NCI-H1436 treated with DMSO at 0.1 percent for 48 hours (cell line): Measurements from ENCODE around the gene AHR.
"Not testable (repeated sequence)": the region's sequence is repeated elsewhere in the genome, so short reads cannot be mapped to it uniquely, and the experiment has no call there.

Source experiments
- DNase-seq: peaks from one replicate; lab custom pipeline; 2025; lab: John Stamatoyannopoulos, UW

Gene AHR

GRCh38 chr7:17339952-17340351 is 41.5 kb downstream of the AHR start:
- no peak for DNase-seq

- no peak for DNase-seq
These were observed 42.2 kb downstream of the AHR start for GRCh38 chr7:17340655-17341054.

- no peak for DNase-seq
These were observed 44.3 kb downstream of the AHR start for GRCh38 chr7:17342756-17343155.

DNA sequence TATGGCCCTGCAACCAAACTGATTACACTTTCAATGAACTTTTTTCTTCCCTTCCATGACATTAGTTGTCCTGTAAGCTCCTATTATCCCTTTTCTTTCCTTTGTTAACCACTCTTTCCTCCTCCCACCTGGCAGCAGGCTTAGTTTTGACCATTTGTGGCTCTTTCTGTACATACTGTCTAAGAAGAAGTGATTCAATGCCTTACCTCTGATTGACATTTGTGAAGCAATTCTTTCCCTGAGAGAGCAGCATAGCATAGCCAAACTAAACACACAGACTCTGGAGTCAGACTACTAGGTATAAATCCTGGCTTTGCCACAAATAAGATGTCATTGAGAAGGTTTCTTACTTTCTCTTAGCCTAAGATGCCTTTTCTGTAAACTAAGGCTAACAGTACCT is 48.9 kb downstream of the AHR start:
- DNase-seq = no peak

- not testable (repeated sequence) for DNase-seq
These were observed 50.5 kb downstream of the AHR start for GRCh38 chr7:17348932-17349331.

GRCh38 chr7:17350321-17350720 is 51.9 kb downstream of the AHR start:
- not testable (repeated sequence) for DNase-seq

DNA sequence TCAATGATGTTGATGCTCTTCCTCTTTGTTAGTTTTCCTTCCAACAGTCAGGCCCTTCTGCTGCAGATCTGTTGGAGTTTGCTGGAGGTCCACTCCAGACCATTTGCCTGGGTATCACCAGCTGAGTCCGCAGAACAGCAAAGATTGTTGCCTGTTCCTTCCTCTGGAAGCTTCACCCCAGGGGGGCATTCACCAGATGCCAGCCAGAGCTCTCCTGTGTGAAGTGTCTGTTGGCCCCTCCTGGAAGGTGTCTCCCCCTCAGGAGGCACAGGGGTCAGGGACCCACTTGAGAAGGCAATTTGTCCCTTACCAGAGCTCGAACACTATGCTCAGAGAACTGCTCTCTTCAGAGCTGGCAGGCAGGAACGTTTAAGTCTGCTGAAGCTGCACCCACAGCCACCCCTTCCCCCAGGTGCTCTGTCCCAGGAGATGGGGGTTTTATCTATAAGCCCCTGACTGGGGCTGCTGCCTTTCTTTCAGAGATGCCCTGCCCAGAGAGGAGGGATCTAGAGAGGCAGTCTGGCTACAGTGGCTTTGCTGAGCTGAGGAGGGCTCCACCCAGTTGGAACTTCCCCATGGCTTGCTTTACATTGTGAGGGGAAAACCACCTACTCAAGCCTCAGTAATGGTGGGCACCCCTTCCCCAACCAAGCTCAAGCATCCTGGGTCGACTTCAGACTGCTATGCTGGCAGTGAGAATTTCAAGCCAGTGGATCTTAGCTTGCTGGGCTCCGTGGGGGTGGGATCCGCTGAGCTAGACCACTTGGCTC is 55.4 kb downstream of the AHR start:
- not testable (repeated sequence) for DNase-seq

DNA sequence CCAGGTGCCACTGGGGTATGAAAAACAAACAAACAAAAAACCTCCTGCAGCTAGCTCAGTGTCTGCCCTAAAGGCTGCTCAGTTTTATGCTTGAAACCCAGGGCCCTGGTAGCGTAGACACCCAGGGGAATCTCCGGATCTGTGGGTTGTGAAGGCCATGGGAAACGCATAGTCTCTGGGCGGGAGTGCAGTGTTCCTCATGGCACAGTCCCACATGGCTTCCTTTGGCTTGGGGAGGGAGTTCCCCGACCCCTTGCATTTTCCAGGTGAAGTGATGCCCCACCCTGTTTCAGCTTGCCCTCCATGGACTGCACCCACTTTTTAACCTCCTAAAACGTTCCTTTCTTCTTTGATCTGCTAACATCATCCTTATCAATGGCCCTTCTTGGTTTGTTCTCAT is 56.0 kb downstream of the AHR start:
- DNase-seq = no peak

DNA sequence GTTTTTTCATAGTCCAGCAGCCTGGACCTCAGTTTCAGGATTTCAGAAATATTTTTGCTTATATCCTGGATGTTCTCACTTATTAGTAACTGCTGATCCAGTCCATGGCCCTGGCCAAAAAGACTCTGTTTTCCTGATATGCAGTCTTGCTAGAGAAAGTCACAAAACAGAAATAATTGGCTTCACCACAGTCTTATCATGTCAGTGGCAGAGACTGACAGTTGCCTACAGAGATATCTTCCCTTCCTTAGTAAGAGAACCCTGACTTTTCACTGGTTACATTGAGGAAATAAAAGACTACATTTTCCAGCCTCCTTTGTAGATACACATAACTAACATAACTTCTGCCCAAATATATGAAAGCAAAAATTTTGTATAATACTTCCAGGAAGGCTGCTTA is 56.6 kb downstream of the AHR start:
- no peak for DNase-seq

DNA sequence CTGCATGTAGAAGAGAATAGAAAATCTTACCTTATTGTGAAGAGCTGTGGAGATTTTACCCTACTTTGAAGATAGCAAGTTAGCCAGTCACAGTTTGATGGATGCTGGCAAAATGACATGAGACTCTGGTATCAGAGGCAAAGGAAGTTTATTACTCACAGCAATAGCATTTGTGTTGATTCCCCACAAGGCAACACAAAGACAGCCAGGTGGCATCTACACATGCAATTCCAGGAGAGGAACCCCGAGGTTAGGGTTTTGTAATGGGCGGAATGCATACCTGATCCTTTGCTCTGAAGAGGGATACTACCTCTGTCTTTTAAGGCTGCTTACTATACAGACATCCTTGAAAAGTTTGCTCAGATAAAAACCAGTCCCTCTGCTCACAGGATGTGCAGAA is 59.5 kb downstream of the AHR start:
- DNase-seq = no peak

GRCh38 chr7:17359610-17360009 is 61.2 kb downstream of the AHR start:
- DNase-seq = no peak

DNA sequence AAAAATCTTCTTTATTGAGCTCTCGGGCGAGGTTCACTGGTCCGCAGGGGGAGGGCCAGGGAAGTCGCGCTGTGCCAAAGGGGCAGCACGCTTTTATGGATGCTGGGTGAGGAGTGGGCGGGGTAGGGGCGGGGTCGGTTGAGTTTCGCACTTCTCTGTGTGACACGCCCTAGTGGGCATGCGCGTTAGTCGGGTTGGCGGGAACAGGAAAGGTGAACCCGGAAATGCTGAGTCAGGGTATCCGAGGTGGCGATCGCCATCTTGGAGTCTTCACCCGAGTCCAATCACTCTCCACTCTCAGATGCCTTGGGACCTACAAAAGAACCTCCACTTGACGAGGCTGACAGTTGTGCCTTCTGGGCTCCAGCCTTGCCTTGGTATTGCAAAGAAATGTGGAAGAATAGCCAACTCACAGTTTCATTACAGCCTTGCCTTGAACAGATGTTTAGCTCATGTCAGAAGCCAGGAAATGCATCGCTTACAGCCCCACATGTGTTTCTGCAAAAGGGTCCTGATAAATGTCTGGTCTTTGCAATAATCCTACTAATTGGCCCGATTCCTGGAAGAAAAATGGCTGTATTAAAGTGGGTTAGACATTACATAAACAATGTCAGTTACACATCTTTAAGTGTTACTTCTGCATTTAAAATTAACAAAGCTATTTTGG is 64.1 kb downstream of the AHR start:
- no peak for DNase-seq

DNA sequence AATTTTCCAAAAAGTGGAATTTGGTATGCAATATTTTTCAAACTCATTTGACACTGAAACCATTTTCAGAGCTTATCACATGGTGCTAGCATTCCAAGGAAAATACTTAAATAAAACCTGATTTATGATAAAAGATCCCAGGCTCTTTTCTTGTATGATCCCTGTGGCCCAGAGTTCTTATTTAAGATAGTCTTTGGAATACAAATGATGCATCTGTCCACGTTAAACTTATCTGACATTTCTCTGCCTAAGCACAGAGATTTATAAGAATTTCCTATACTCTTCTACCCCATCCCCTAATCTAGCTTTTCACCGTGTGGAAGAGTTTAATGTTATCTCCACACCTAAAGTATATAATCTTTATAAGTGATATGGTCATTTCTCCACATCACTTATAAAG is 66.2 kb downstream of the AHR start:
- DNase-seq = no peak

- no peak for DNase-seq
These were observed 67.3 kb downstream of the AHR start for GRCh38 chr7:17365775-17366174.

DNA sequence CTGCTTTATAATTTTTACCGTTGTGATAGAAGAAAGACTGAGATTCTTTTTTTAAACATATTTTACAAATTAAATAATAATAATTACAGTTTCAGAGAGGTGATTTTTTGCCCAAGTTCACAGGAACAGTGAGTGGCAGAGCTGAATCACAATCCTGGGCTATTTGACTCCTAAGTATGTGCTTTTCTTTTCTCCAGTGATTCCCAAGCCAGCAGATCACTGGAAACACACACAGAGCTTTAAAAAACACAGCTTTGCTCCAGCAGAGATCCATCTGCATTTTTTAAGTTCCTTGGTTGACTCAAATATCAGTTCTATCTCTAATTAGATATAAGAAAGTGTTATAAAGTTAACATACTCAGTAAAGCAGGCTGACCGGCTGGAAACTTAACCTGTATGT is 69.0 kb downstream of the AHR start:
- no peak for DNase-seq

DNA sequence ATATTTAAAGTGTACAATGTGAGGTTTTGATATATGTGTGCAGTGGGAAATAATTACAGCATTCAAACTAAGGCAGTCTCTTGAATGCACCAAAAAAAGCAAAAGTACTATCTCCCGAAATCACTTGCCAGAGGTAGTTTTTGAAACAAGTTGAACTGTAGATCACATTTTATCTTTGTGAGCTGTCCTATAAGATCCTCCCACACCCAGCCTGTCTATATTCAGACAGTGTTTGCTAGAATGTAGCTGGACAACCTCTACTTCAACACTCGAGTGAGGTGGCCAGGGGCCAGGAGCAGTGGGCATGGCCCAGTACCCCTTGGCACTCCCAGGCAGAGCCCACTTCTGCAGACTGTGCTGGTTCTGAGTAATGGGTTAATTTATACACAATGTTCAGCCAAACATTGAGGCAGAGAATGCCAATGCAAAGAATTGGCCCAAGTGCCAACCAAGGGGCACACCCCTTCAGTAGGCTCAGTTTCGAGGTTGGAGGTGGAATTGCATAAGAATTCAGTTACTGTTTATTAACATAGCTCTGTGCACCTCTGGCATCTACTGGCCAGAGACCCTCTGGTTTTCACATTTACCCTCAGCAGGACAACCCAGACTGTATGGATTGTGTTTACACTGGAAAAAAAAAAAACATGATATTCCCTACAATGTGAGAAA is 70.5 kb downstream of the AHR start:
- no peak for DNase-seq

DNA sequence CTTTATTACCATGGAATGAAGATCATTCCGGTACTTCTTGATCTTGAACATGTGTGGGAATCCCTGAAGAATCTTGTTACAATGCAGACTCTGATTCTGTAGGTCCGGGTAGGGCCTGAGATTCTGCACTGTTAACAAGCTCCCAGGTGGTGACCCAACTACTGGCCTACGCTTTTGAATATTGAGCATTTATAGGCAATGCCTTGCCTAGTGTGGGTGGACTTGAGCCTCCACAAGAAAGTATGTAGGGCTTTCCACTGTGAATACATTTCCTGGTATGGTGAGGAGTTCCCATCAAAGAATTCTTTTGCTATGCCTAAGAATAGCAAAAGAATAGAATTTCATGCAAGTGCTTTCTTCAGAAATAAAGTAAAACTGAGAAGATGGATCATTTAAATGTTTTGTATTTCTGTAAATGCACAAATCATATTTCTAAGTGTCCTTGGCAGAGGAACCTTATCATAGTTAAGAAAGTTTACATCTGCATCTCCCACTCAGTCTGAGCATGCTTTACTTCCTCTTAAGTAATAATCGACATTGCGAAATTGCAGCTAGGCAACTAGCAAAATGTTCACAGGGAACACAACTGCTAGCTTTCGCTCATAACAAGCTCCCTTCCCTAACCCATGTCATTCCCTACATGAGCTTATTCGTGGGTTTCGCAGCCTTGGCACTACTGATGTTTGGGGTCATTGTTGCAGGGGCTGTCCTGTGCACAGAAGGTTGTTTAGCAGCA is 71.4 kb downstream of the AHR start:
- no peak for DNase-seq

- DNase-seq = no peak
These were observed 72.6 kb downstream of the AHR start for GRCh38 chr7:17370901-17371585.

DNA sequence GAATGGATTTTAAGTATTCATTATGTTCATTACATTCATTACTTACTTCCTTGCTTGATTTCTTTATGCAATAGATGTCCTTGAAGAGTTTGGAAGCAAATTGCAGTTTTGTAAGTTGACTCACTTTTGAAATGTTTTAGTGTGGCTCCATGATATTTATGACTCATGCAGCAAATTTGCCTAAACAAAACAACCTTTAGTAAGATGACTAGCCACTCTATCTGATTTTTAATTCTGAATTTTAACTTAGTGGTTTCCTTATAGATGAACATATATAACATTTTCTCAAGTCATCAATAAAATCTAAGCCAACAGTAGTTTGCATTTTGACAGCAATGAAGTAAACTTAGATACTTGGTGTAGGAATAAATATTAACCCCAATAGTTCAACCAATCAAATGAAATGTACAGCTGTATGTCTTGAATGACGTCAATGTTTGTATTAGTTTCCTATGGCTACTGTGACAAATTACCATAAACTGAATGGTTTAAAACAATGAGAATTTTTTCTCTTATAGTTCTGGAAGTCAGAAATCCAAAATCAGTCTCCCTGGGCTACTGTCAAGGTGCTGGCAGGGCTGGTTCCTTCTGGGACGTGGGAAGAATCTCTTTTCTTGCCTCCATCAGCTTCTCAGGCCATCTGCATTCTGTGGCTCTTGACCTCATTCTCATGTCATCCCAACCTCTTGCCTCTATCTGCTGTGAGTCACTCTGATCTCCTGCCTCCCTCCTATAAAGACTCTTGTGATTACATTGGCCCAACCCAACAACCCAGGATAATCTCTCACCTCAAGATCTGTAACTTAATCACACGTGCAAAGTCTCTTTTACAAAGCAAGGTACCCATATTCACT is 73.4 kb downstream of the AHR start:
- no peak for DNase-seq

DNA sequence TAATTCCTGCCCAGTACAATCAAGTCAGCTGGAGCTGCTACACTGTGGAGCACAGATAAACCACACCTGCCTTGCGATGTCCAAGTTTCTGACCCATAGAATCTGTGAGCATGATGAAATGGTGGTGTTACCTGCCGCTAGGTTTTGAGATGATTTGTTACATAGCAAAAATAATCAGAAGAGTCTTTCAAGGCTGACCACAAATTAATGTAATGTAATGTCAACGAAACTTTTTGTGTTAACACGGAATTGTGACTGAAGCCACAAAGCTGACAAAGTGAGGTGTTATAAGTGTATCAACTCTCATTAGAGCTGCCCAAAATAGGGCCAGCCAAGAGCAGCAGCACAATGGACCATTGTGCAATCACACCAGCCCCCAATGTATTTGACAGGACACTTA is 75.7 kb downstream of the AHR start:
- DNase-seq = no peak

- DNase-seq = no peak
These were observed 76.2 kb downstream of the AHR start for GRCh38 chr7:17374654-17375053.
